Keratinocyte (primary cell): Measurements from ENCODE around the gene RLN2. TPM values are rescaled to one million over a fixed set of nuclear protein-coding genes. Genes with fewer than 3 reads are reported as not detected.
"Not testable (repeated sequence)": the region's sequence is repeated elsewhere in the genome, so short reads cannot be mapped to it uniquely, and the experiment has no call there.

Experiments used
- DNase-seq: peaks from one replicate; pipeline ENCODE4 v3.0.0-alpha.2; 2011; ENCODE audit warnings: low read depth, missing footprints, low spot score
- FAIRE-seq: peaks from 2 replicates; lab custom pipeline; 2011; peaks lifted over from hg19 to GRCh38; lab: Jason Lieb, UNC
- H2AFZ ChIP-seq: 2 replicates; pipeline ENCODE4 v1.6.0; 2012; ENCODE audit warnings: low read length, control low read depth, inconsistent platforms; ENCODE audit not compliant: control insufficient read depth
- H3K27ac ChIP-seq: 2 replicates; pipeline ENCODE4 v1.5.1; 2011; ENCODE audit warnings: low read length; ENCODE audit not compliant: control insufficient read depth, insufficient read depth
- H3K27me3 ChIP-seq: 3 replicates; pipeline ENCODE4 v1.6.0; 2011; ENCODE audit warnings: low read length; ENCODE audit not compliant: control insufficient read depth, insufficient read depth; ENCODE audit errors: extremely low read depth
- H3K36me3 ChIP-seq, 2 experiments: 2 replicates in 1 of 2; 3 replicates in 1 of 2; pipeline ENCODE4 v1.5.1; 2011; ENCODE audit warnings: low read length in 2 of 2, mild to moderate bottlenecking in 1 of 2; ENCODE audit not compliant: control insufficient read depth in 2 of 2, insufficient read depth in 2 of 2; ENCODE audit errors: extremely low read depth in 1 of 2
- H3K4me1 ChIP-seq: 3 replicates; pipeline ENCODE4 v1.5.1; 2011; ENCODE audit warnings: low read length; ENCODE audit not compliant: control insufficient read depth, insufficient read depth; ENCODE audit errors: extremely low read depth
- H3K4me2 ChIP-seq: 3 replicates; pipeline ENCODE4 v1.6.0; 2011; ENCODE audit warnings: low read depth, low read length; ENCODE audit not compliant: control insufficient read depth, insufficient read depth; ENCODE audit errors: extremely low read depth
- H3K4me3 ChIP-seq, 3 experiments: fragments of 200-600 bp in 1 of 3; sonication (generic) in 1 of 3; 2 replicates in 2 of 3; 3 replicates in 1 of 3; pipeline ENCODE4 v1.5.1; 2011 to 2016; ENCODE audit warnings: low read length in 3 of 3, mild to moderate bottlenecking in 3 of 3, control low read depth in 2 of 3, inconsistent platforms in 1 of 3, low read depth in 1 of 3, mixed read lengths in 1 of 3, mixed run types in 1 of 3, moderate library complexity in 1 of 3; ENCODE audit not compliant: control insufficient read depth in 2 of 3, insufficient read depth in 2 of 3; ENCODE audit errors: extremely low read depth in 1 of 3
- H3K79me2 ChIP-seq: 2 replicates; pipeline ENCODE4 v1.6.0; 2012; ENCODE audit warnings: low read length; ENCODE audit not compliant: control insufficient read depth, insufficient read depth
- H3K9ac ChIP-seq: 3 replicates; pipeline ENCODE4 v1.6.0; 2011; ENCODE audit warnings: low read length; ENCODE audit not compliant: control insufficient read depth, insufficient read depth; ENCODE audit errors: extremely low read depth
- H3K9me1 ChIP-seq: 3 replicates; pipeline ENCODE4 v1.6.0; 2011; ENCODE audit warnings: low read length; ENCODE audit not compliant: control insufficient read depth, insufficient read depth; ENCODE audit errors: extremely low read depth
- H3K9me3 ChIP-seq: 2 replicates; pipeline ENCODE4 v1.5.1; 2012; ENCODE audit warnings: low read depth, low read length; ENCODE audit not compliant: control insufficient read depth
- H4K20me1 ChIP-seq: 3 replicates; pipeline ENCODE4 v1.6.0; 2011; ENCODE audit warnings: low read length; ENCODE audit not compliant: control insufficient read depth, insufficient read depth; ENCODE audit errors: extremely low read depth
- EZH2 ChIP-seq: IDR thresholded peaks from one replicate; pipeline ENCODE4 v1.6.1; 2012; ENCODE audit warnings: inconsistent platforms, mild to moderate bottlenecking, low read length, moderate library complexity
- dilution Hi-C: fragments of 300-500 bp; cut with MboI; formaldehyde crosslinking; loops from one replicate; pipeline ENCODE4 v1.7.0; 2020; ENCODE audit warnings: low sequenced_read_pairs; ENCODE audit not compliant: extremely low pct_ligation_motif_present
- polyA plus RNA-seq, 5 experiments: library from polyadenylated mRNA; depleted of rRNA in 3 of 5; stranded (reverse) in 3 of 5; stranded (forward) in 1 of 5; unstranded in 1 of 5; fragments of >200 nt; gene quantifications; 1 replicate in 1 of 5; 2 replicates in 3 of 5; 3 replicates in 1 of 5; pipeline versions ENCODE4 v1.2.1 to v1.2.3, GENCODE V29; 2011 to 2012; ENCODE audit warnings: missing spikeins in 2 of 5, low read depth in 1 of 5, low replicate concordance in 1 of 5
- TF ChIP-seq, protein P1 (sequence below), 3 experiments: IDR thresholded peaks in 1 of 3; conservative IDR thresholded peaks in 1 of 3; optimal IDR thresholded peaks in 1 of 3; 2 replicates in 2 of 3; 3 replicates in 1 of 3; pipeline versions ENCODE3 to v1.5.1; 2011; ENCODE audit warnings: low read length in 3 of 3, mild to moderate bottlenecking in 3 of 3, moderate library complexity in 2 of 3, control low read depth in 1 of 3, inconsistent platforms in 1 of 3; ENCODE audit not compliant: insufficient read depth in 2 of 3; ENCODE audit errors: extremely low read depth in 1 of 3

The RLN2 gene
- polyA plus RNA-seq, 1 donor (not counting 4 experiments of a cell fraction or from before 2014, with no cell fraction given): 0.98 TPM

DNA sequence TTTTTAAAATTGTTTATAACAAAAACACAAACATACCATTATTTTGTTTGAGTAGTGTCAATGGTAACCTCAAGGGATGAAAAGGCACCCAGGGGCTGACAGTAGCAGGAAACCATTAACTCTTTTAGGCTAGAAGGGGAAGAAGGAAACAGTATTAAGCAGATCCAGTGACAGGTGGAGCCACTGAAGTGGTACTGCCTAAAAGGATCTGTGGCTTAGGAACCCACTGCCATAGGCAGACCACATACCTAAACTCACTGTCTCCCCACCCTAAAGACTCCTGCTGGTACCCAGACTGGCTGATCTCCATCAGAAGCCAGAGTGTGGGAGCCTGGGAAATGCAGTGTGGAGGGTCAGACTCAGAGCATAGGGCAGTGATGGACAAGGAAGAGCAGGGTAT, 21.7 kb upstream of the RLN2 start:
- Histone ChIP-seq H3K4me1 (no peaks in the 10 kb centered on the region), H4K20me1 (no peaks in the 10 kb centered on the region), H3K27me3 (no peaks in the 10 kb centered on the region), H3K9me3 (no peaks in the 10 kb centered on the region), H3K9me1 (no peaks in the 10 kb centered on the region), H3K27ac (no peak overlapping the region), H3K36me3 (no peaks in the 10 kb centered on the region), H2AFZ (no peak overlapping the region), H3K79me2 (no peaks in the 10 kb centered on the region), H3K4me3 (no peak overlapping the region), H3K9ac (no peak overlapping the region), H3K4me2 (no peak overlapping the region)
- FAIRE-seq: no peak
- dilution Hi-C loops: no loop called here
- DNase-seq: no peak
- TF ChIP-seq, protein P1, sequence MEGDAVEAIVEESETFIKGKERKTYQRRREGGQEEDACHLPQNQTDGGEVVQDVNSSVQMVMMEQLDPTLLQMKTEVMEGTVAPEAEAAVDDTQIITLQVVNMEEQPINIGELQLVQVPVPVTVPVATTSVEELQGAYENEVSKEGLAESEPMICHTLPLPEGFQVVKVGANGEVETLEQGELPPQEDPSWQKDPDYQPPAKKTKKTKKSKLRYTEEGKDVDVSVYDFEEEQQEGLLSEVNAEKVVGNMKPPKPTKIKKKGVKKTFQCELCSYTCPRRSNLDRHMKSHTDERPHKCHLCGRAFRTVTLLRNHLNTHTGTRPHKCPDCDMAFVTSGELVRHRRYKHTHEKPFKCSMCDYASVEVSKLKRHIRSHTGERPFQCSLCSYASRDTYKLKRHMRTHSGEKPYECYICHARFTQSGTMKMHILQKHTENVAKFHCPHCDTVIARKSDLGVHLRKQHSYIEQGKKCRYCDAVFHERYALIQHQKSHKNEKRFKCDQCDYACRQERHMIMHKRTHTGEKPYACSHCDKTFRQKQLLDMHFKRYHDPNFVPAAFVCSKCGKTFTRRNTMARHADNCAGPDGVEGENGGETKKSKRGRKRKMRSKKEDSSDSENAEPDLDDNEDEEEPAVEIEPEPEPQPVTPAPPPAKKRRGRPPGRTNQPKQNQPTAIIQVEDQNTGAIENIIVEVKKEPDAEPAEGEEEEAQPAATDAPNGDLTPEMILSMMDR (optimal IDR thresholded peaks at IDR 0.05 in 1 of 3, IDR thresholded peaks at IDR 0.05 in 1 of 3, conservative IDR thresholded peaks at IDR 0.05 in 1 of 3; ENCODE audit: extremely low read depth in 1 of 3, insufficient read depth in 2 of 3, low read length in 3 of 3): no peak
- TF ChIP-seq EZH2: no peak

DNA sequence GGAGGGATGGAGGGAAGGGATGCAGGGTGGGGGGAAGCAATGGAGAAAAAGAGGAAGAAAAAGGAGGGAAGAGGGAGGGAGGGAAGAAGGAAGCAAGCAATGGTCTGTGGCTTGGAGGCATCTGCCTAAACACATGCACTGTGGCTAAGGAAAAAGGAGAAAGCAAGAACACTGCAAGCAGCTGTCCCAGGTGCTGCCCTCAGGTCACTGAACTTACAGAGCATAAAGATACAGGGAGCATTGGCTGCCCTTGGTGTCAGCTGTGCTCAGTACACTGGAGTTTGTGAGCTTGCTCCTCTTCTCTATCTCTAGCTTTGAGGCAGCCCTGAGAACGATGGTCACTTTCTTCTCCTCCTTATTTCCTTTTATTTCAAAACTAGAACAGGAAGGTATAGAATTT, 17.1 kb upstream of the RLN2 start:
- H3K79me2 ChIP-seq, DNase-seq, H3K9ac ChIP-seq, H3K4me1 ChIP-seq, H3K27ac ChIP-seq, H3K27me3 ChIP-seq, H3K9me3 ChIP-seq, H3K4me2 ChIP-seq, H3K36me3 ChIP-seq, H3K4me3 ChIP-seq, H2AFZ ChIP-seq, H4K20me1 ChIP-seq, H3K9me1 ChIP-seq, dilution Hi-C loops: not testable (repeated sequence)
- peak; percentile 77 for FAIRE-seq

DNA sequence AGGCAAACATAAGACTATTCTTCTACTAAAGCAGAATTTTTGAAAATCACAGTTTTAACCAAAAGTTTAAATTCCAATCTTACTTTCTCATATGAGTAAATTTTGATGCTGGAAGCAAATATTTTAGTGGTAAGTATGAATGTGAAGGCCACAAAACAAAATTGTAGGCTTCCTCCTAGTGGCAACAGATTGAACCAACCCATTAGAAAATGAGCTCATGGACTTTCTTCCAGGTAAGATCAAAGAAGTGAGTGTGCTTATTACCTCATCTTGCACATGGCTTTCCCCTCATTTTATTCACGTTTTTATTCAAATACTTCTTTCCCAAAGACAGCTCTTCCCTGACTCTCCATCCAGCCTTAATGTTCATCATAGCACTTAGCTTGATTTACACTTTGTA, 16.5 kb upstream of the RLN2 start:
- DNase-seq (no peak), FAIRE-seq (no peak)
- Histone ChIP-seq H3K9me3 (no peaks in the 10 kb centered on the region), H4K20me1 (no peaks in the 10 kb centered on the region), H3K9me1 (no peaks in the 10 kb centered on the region), H3K9ac (no peak overlapping the region), H3K4me2 (no peak overlapping the region), H3K4me3 (no peak overlapping the region), H2AFZ (no peak overlapping the region), H3K27me3 (no peaks in the 10 kb centered on the region), H3K36me3 (no peaks in the 10 kb centered on the region), H3K4me1 (no peaks in the 10 kb centered on the region), H3K79me2 (no peaks in the 10 kb centered on the region), H3K27ac (no peak overlapping the region)
- TF ChIP-seq EZH2: no peak
- TF ChIP-seq, protein P1 (optimal IDR thresholded peaks at IDR 0.05 in 1 of 3, IDR thresholded peaks at IDR 0.05 in 1 of 3, conservative IDR thresholded peaks at IDR 0.05 in 1 of 3; ENCODE audit: extremely low read depth in 1 of 3, insufficient read depth in 2 of 3, low read length in 3 of 3): peak in 2 of 3 experiments; percentile 10 to 11
- dilution Hi-C loops: no loop called here

DNA sequence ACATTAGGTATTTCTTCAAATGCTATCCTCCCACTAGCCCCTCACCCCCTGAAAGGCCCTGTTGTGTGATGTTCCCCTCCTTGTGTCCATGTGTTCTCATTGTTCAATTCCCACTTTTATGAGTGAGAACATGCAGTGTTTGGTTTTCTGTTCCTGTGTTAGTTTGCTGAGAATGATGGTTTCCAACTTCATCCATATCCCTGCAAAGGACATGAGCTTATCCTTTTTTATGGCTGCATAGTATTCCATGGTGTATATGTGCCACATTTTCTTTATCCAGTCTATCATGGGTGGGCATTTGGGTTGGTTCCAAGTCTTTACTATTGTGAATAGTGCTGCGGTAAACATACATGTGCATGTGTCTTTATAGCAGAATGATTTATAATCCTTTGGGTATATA, 11.9 kb upstream of the RLN2 start:
- dilution Hi-C loops, DNase-seq, H4K20me1 ChIP-seq, H3K4me2 ChIP-seq, H3K27ac ChIP-seq, H2AFZ ChIP-seq, H3K9ac ChIP-seq, FAIRE-seq, H3K9me1 ChIP-seq, H3K79me2 ChIP-seq, H3K4me1 ChIP-seq, H3K36me3 ChIP-seq, H3K9me3 ChIP-seq, H3K27me3 ChIP-seq, H3K4me3 ChIP-seq: not testable (repeated sequence)
